Hematopoietic multipotent progenitor cell treated with erythropoietin and hydrocortisone succinate and interleukin-3 and kit ligand, for 4 days (in vitro differentiated cells): Measurements from ENCODE around the gene WNT2.
"Not testable (repeated sequence)": the region's sequence is repeated elsewhere in the genome, so short reads cannot be mapped to it uniquely, and the experiment has no call there.

Experiments used
- DNase-seq: peaks from one replicate; pipeline ENCODE4 v3.0.0-alpha.2; 2015

The WNT2 gene

DNA sequence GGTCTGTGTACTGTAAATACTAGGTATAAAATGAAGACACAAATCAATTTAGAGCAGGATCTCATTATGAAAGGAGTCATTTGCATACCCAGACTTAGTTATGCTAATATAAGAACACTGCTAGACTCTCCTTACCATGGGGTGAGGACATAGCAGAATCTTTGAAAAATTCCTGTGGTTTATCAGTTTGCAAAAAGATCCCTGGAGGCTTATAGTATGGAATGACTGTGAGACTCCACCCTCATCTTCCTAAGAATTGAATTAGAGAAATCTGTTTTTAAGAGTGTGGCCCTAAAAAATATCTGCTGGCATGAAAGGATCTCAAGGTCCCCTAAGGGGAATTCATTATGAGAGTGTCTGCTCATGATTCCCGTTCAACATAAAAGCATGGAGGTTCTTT, 63.2 kb downstream of the WNT2 start:
- no peak for DNase-seq

- DNase-seq, result no peak
Measured at GRCh38 chr7:117251687-117252086, 71.2 kb downstream of the WNT2 start.

DNA sequence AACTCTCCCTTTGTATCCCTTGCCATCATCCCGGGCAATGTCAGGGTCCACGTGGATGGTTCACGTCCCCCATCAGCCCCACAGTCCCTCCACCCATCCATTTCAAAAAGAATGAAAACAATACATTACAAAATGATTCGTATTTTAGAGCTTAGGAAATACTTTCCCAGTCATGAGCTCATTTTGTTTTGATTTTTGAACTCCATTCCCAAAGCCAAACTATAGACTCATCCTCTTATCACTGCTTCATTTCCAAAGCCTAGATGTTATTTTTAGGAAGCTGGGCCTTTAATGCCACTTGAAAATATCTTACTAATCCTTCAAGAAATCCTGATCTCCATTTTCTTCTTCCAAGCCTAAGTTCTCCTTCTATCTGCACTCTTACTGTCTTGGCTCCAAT, 72.1 kb downstream of the WNT2 start:
- no peak for DNase-seq

GRCh38 chr7:117250245-117250644, 72.6 kb downstream of the WNT2 start:
- DNase-seq, result no peak

- no peak for DNase-seq
Measured at GRCh38 chr7:117249696-117250095, 73.2 kb downstream of the WNT2 start.

- no peak for DNase-seq
Measured at GRCh38 chr7:117248829-117249228, 74.0 kb downstream of the WNT2 start.

DNA sequence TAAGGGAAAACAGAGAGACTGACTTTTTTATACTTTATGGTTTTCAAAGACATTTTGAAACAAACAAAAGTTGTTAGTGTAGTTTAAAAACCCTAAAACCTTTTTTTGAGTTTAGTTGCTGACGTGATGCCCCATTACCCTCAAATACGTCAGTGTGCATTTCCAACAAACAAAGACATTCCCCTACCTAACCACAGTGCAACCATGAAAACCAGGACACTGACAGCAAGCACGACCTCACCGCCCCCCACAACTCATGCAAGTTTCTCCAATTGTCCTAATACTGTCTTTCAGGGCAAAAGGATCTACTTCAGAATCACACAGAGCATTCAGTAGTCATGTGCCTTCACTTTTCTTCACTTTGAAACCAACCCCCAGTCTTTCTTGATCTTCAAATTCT, 75.0 kb downstream of the WNT2 start:
- DNase-seq, result no peak

DNA sequence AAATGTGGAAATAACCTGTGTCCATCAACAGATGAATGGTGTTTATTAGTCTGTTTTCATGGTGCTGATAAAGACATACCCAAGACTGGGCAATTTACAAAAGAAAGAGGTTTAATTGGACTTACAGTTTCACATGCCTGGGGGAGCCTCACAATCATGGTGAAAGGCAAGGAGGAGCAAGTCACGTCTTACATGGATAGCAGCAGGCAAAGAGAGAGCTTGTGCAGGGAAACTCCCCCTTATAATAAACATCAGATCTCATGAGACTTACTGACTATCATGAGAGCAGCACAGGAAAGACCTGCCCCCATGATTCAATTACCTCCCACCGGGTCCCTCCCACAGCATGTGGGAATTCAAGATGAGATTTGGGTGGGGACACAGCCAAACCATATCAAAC, 77.2 kb downstream of the WNT2 start:
- DNase-seq, result not testable (repeated sequence)

GRCh38 chr7:117243390-117243789, 79.5 kb downstream of the WNT2 start:
- DNase-seq, result no peak

- DNase-seq, result no peak
Measured at GRCh38 chr7:117241088-117241487, 81.8 kb downstream of the WNT2 start.

GRCh38 chr7:117238937-117239336, 83.9 kb downstream of the WNT2 start:
- DNase-seq, result no peak

GRCh38 chr7:117238472-117238871, 84.4 kb downstream of the WNT2 start:
- DNase-seq, result no peak

- no peak for DNase-seq
Measured at GRCh38 chr7:117237646-117238045, 85.2 kb downstream of the WNT2 start.

- peak; percentile 12 for DNase-seq
Measured at GRCh38 chr7:117231047-117231359, 91.9 kb downstream of the WNT2 start.

DNA sequence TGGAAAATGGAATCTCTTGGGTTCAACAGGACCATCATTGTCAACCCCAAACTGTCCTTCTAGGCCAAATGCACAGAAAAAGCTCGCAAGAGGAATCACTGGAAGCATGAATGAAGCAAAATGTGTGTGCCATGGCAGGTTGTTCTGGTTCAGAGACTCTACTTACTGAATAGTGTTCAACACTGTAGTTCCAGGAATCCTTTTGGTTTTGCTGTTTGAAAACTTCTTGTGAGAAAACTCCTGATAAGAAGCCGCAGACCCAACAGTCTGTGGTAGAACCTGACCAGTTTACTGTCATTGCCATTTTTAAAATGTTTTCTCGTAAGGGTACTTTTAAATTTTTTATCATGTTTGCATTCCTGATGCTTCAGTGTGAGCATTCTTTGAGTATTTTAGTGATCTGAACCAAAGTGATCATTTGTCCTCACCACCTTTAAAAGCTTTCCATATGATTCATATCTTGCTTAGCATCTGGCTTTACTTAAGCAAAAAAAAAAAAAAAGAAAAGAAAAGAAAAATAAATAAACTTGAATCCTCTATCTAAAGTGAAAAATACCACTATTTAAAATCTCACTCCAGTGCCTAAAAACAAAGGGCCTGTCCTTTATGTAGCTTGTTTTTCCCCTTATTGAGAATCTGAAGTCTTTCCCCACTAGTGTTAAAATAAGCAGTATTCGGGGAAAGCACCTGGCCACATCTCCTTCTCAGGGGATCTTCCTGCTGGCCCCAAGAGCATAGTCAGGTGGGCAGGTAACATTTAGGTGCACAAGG, 92.4 kb downstream of the WNT2 start:
- peak; percentile 67 for DNase-seq

DNA sequence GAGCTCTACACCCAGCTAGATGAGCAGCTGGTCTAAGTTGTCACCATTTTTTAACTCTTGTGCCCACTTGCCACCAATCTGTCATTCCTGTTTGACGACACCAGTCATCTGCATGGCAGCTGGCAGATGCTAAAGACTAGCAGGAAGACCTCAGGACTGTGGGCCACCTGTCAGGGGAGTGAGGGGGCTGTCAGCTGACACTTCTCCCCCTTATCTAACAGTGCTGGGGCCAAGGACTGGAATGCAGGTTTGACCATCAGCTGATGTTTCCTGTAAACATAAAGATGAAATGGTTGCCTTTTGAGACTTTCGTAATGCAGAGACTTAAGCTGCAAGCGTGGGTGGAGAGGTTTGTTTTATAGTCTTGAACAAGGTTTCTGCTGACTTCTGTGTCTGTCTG, 93.5 kb downstream of the WNT2 start:
- peak; percentile 30 for DNase-seq

DNA sequence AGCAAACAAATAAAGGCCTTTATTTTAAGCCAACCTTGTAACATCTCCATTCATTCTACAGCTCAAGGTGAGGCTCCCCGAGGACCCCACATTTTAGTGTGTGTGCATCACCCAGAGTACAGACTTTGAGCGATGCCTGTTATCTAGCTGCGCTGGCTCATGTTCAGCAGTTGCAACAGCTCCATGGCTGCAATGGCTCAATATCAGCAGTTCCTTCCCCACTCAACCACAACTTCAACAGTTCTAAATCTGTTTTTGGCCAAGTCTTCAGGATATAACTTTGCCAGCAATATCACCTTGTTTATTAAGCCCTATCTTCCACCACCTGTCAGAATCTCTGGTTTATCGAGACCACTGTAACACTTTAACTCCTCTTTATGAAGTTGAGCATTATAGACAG, 95.8 kb downstream of the WNT2 start:
- DNase-seq, result peak; percentile 76

- DNase-seq, result no peak
Measured at GRCh38 chr7:117225536-117225935, 97.3 kb downstream of the WNT2 start.
